Mucosa of stomach (tissue), 1 donor: ENCODE data around the gene EXOC4.

Source experiments
- H3K27me3 ChIP-seq: one replicate; pipeline ENCODE4 v1.7.0; 2013; ENCODE audit warnings: mild to moderate bottlenecking, low read length; ENCODE audit not compliant: control insufficient read depth, insufficient read depth
- H3K36me3 ChIP-seq: one replicate; pipeline ENCODE4 v1.7.0; 2013; ENCODE audit warnings: low read length; ENCODE audit not compliant: control insufficient read depth, insufficient read depth
- H3K4me1 ChIP-seq: one replicate; pipeline ENCODE4 v1.7.0; 2013; ENCODE audit warnings: mild to moderate bottlenecking, low read length; ENCODE audit not compliant: control insufficient read depth, insufficient read depth
- H3K4me3 ChIP-seq: one replicate; pipeline ENCODE4 v1.7.0; 2013; ENCODE audit warnings: low read length
- H3K9ac ChIP-seq: one replicate; pipeline ENCODE4 v1.7.0; 2013; ENCODE audit warnings: mild to moderate bottlenecking, low read length, moderate library complexity
- H3K9me3 ChIP-seq: one replicate; pipeline ENCODE4 v1.7.0; 2013; ENCODE audit warnings: mild to moderate bottlenecking, low read length, moderate library complexity; ENCODE audit not compliant: control insufficient read depth
- donor health status: Pancreatic carcinoma.

EXOC4 gene

DNA sequence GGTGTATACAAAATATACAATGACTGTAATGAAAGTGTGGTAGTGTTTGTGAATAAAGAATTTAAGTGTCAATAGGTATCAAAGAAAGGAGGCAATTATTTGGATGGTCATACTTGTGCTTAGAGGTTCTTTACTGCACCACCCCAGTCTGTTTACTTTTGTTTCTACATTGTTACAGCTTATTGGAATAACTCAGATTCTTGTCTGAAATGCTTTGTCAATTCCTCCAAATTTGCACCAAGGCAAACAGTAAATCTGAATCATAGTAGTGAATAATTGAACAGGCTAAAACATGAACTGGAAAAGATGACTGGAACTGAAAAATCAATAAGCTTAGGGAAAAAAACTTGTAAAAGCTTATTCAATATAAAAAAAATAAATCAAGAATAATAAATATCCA is 319.2 kb downstream of the EXOC4 start:
- no peaks in the 10 kb centered on the region for H3K27me3 ChIP-seq
- no peak overlapping the region for H3K4me3 ChIP-seq
- no peaks in the 10 kb centered on the region for H3K9me3 ChIP-seq
- H3K4me1 ChIP-seq, result no peaks in the 10 kb centered on the region
- no peak overlapping the region for H3K9ac ChIP-seq
- H3K36me3 ChIP-seq, result no peaks in the 10 kb centered on the region

DNA sequence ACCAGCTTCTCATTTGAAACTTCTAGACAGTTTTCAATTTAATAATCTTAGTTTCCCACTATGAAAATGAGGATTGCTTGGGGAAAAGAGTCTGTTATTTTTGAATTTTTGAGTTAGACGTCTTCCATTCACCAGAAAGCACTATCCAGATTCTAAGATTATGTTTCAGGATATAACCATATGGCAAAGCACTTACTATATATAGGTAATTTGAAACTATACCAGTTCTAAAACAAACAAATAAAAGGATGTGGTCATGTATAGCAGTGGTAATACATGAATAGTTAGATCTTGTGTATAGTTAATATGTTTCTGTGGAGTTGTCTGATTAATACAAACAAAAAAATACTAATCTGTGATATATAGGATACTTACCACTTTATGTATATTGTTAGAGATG is 320.0 kb downstream of the EXOC4 start:
- H3K9me3 ChIP-seq, result no peaks in the 10 kb centered on the region
- no peaks in the 10 kb centered on the region for H3K4me1 ChIP-seq
- H3K36me3 ChIP-seq, result no peaks in the 10 kb centered on the region
- no peak overlapping the region for H3K4me3 ChIP-seq
- H3K27me3 ChIP-seq, result no peaks in the 10 kb centered on the region
- no peak overlapping the region for H3K9ac ChIP-seq

DNA sequence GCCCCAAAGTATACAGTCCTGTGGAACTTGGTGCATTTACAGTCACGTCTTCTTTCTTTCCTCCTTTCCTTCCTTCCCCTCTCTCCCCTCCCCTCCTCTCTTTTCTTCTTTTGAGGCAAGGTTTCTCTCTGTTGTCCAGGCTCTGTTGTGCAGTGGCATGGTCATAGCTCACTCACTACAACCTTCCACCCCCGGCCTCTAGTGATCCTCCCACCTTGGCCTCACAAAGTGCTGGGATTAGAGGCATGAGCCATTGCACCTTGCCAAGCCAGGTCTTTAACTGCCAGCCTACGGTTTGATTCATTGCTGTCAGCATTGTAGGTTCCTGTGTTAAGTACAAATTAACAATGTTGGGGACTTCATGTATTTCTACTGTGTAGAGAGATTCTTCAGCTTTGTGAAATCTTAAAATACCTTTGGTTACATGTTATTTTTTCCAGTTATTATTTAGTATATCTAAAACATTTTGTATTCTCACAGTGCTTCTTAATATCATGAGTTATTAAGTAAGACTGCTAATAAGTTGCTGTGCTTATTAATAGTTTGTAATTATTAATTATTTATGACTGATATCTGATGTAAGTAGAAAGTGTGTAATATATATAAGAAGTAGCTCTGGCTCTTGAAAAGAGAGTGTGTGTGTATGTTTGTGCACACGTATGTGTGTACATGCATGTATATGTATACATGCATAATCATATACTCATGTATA is 320.8 kb downstream of the EXOC4 start:
- Histone ChIP-seq H3K4me1 (no peaks in the 10 kb centered on the region), H3K36me3 (no peaks in the 10 kb centered on the region), H3K9me3 (no peaks in the 10 kb centered on the region), H3K27me3 (no peaks in the 10 kb centered on the region), H3K9ac (no peak overlapping the region), H3K4me3 (no peak overlapping the region)

DNA sequence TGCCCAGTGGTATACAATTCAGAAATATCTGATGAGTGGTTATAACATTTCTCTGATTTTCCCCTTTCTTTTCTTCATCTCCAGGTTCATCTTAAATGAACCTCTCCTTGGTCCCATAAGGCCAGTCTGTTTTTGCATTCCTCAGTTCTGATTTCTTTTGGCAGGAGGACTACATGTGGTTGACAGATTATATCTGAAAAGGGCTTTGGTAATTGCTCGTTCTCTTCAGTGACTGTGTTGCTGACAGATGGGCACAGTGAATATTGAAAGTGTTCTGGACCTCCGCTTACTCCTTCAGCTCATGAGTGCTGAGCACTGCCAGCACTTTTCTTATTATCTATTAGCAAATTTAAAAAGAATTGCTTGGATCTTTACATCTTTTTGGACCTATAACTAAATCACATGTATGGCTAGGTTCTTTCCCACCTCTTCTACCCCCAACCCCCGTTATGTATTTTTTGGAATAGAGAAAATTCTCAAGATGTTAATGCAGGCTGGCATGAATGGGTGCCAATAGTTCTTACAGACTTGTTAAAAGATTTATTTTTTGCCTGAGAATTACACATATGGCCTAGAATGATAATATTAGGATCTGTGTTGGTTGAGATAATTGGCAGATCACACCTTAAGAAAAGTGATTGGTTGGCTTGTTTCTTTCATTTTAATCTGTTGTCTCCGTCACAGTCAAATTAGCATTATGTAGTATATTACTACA is 323.0 kb downstream of the EXOC4 start:
- H3K9ac ChIP-seq, result no peak overlapping the region
- H3K4me3 ChIP-seq, result no peak overlapping the region
- no peaks in the 10 kb centered on the region for H3K27me3 ChIP-seq
- H3K4me1 ChIP-seq, result no peaks in the 10 kb centered on the region
- H3K36me3 ChIP-seq, result no peaks in the 10 kb centered on the region
- no peaks in the 10 kb centered on the region for H3K9me3 ChIP-seq

DNA sequence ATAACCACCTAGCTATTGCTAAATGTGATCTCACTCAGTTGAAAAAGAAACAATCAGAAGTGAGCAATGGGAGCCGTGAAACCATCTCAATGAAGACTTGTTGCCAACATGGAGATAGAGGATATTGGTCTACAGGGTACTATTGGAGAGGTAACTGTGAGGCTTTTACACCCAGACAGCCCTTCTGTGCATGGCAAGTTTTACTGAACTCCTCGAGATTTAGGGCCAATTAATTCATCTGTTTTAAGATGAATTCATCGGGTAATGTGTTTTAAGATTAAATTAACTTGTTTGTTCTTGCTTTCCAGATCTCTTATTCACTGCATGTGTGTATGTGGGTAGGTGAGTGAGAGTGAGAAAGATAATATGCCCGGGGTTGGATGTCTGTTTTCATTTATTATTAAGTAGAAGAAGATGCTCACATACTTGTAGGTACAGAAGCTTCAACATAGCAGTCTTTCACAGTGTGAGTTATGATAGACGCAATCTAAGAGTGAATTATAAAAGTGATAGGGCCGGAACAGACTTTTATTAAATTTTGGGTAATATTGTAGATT is 323.8 kb downstream of the EXOC4 start:
- Histone ChIP-seq H3K9ac (no peak overlapping the region), H3K4me1 (no peaks in the 10 kb centered on the region), H3K9me3 (no peaks in the 10 kb centered on the region), H3K4me3 (no peak overlapping the region), H3K27me3 (no peaks in the 10 kb centered on the region), H3K36me3 (no peaks in the 10 kb centered on the region)

DNA sequence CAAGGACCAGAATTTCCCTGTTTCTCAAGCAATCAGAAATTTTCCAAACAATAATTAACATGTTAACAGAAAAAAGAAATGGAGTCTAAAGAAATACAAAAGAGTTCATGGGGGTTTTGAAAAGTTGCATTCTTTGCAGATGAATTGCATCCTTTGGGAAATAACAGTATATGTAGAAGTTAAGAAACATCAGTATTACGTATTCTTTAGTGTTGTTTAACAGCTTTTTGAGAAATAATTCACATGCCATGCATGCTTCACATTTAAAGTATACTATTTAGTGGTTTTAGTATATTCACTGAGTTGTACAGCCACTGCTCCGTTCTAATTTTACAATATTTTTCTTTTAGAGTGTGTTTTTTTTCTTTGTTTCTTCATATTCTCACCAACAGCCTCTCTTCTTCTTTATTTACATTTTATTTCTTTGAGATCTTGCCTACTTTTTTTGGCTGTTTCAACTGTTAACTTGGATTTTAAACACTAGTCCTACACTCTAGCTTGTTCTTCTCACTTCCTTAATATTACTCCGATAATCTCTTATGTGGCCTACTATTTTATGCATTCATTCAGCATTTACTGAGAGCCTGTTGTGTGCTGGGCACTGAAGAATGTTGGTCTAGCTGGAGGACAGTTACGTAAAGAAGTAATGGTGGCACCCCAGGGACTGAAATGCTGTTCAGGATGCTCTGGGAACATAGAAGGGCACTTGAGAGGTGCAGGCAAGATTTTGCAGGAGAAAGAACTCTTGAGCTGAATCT is 330.1 kb downstream of the EXOC4 start:
- Histone ChIP-seq H3K36me3 (no peaks in the 10 kb centered on the region), H3K27me3 (no peaks in the 10 kb centered on the region), H3K4me1 (no peaks in the 10 kb centered on the region), H3K9me3 (no peaks in the 10 kb centered on the region), H3K4me3 (no peak overlapping the region), H3K9ac (no peak overlapping the region)

DNA sequence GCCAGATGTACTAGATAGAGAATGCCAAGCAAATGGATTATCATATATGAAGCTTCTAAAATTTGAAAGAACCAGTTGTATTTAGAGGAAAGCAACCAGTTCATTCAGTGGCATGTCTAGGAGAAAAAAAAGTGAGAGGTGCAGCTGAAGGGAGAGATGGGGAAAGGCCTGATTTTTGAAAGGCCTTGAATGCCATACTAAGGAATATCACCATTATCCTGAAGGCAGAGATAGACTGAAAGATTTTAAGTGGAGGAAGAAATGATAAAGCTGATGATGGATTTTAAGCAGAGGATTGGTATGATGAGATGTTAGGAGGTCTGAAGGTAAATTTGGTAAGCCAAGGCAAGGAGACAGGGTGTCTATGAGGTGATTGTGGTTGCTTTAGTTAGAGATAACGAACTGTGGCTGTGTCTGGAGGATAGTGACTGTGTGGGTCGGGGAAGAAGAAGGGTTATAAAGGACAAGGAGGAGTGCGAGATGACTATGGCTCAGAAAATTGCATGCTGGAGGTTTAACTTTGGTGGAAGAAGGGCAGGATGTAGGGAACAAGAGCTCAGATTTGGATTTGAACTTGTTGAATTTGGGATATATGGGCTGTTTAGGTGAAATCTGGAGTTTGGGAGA is 330.8 kb downstream of the EXOC4 start:
- no peaks in the 10 kb centered on the region for H3K27me3 ChIP-seq
- no peaks in the 10 kb centered on the region for H3K4me1 ChIP-seq
- no peaks in the 10 kb centered on the region for H3K36me3 ChIP-seq
- H3K9me3 ChIP-seq, result no peaks in the 10 kb centered on the region
- H3K4me3 ChIP-seq, result no peak overlapping the region
- H3K9ac ChIP-seq, result no peak overlapping the region

DNA sequence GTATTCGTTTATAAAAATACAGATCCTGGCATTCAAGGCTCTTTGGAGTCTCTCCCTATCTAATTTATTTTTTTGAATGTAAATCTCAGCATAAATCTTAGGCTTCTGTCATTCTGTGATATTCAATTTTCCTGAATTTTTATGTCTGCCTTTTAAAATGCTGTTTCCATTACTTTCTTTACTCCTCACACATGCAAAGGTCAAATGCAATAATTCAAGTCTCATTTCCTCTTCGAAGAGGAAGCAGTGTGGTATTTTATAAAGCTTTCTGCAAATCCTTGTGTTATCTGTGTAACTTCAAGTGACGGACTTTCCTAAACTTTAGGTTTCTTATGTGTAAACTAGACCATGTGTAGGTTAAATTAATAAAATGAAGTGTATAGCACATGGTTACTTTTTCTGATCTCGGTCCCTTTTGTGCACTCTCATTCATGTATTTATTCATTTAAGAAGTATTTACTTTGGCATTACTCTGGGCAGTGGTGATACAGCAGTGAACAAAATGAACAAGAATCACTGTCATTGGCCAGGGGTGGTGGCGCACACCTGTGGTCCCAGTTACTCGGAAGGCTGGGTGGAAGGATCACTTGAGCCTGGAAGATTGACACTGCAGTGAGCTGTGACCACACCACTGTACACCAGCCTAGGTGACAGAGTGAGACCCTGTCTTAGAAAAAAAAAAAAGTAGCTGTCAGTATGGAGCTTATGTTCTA is 332.2 kb downstream of the EXOC4 start:
- Histone ChIP-seq H3K4me1 (no peaks in the 10 kb centered on the region), H3K4me3 (no peak overlapping the region), H3K36me3 (no peaks in the 10 kb centered on the region), H3K9me3 (no peaks in the 10 kb centered on the region), H3K9ac (no peak overlapping the region), H3K27me3 (no peaks in the 10 kb centered on the region)

DNA sequence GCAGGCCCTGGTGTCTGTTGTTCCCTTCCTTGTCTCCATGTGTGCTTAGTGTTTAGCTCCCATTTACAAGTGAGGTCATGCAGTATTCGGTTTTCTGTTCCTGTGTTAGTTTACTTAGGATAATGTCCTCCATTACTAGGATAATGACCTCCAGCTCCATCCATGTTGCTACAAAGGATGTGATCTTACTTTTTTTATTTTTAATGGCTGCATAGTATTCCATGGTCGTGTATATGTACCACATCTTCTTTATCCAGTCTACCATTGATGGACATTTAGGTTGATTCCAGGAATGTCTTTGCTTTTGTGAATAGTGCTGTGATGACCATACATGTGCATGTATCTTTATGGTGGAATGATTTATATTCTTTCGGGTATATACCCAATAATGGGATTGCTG is 333.4 kb downstream of the EXOC4 start:
- Histone ChIP-seq H3K36me3 (no peaks in the 10 kb centered on the region), H3K9me3 (no peaks in the 10 kb centered on the region), H3K27me3 (no peaks in the 10 kb centered on the region), H3K9ac (no peak overlapping the region), H3K4me1 (no peaks in the 10 kb centered on the region), H3K4me3 (no peak overlapping the region)

DNA sequence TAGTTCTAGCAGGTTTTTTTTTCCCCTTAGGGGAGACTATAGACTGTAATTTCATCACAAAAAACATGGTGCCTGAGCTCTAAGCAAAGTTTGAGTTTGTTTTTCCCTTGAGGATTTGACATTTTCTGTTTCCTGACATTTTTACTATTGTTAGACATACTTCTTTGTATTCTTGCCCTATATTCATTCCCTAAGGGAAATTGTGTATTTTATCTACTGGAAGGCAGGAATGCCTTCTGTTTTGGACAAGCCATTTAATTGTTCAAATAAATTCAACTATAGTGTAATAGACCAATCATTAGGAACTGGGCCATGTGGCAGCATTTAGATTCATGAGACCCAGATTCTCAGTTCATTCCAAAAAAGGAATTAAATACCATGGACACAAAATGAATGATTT is 335.0 kb downstream of the EXOC4 start:
- Histone ChIP-seq H3K27me3 (no peaks in the 10 kb centered on the region), H3K36me3 (no peaks in the 10 kb centered on the region), H3K9me3 (no peaks in the 10 kb centered on the region), H3K4me1 (no peaks in the 10 kb centered on the region), H3K9ac (no peak overlapping the region), H3K4me3 (no peak overlapping the region)

DNA sequence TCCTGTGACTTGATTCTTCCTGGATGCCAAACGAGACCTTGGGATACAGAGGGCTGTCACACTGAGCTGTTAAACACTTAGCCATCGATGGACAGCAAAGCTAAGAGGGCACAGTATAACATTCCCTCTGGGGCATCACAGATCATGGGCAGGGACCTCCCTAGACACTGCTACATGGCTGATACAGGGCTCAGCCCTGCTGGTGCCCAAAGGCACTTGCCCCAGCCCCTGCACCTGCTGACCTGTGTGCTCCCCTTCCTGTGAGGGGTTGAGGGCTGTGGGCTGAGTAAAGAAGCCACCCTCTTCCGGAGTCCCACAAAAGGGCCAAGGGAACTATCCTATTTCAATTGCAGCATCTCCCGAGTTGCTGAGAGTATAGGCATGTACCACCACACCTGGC is 337.9 kb downstream of the EXOC4 start:
- no peaks in the 10 kb centered on the region for H3K36me3 ChIP-seq
- no peaks in the 10 kb centered on the region for H3K9me3 ChIP-seq

More for the DNA sequence above, 337.9 kb downstream of the EXOC4 start:
- H3K4me3 ChIP-seq, result no peak overlapping the region
- H3K9ac ChIP-seq, result no peak overlapping the region
- no peaks in the 10 kb centered on the region for H3K4me1 ChIP-seq
- H3K27me3 ChIP-seq, result no peaks in the 10 kb centered on the region
